Measurements from ENCODE around the gene CD37.
"Not testable (repeated sequence)": the region's sequence is repeated elsewhere in the genome, so short reads cannot be mapped to it uniquely, and the experiment has no call there.

Gene CD37

GRCh38 chr19:49335071-49335783 is at the start of gene CD37:
TSS of gene CD37 (plus strand) at chr19:49335406. CDS start at chr19:49335541, 135 bp downstream.
- no peak for DNase-seq

- DNase-seq: no peak
Measured at GRCh38 chr19:49287141-49287770, 48.0 kb upstream of the CD37 start.

- DNase-seq: not testable (repeated sequence)
Measured at GRCh38 chr19:49288205-49288604, 47.0 kb upstream of the CD37 start.

- DNase-seq: not testable (repeated sequence)
Measured at GRCh38 chr19:49289286-49289685, 45.9 kb upstream of the CD37 start.

- no peak for DNase-seq
Measured at GRCh38 chr19:49290517-49290916, 44.7 kb upstream of the CD37 start.

- DNase-seq: no peak
Measured at GRCh38 chr19:49294401-49294800, 40.8 kb upstream of the CD37 start.

- no peak for DNase-seq
Measured at GRCh38 chr19:49295208-49295880, 39.9 kb upstream of the CD37 start.

- DNase-seq: no peak
Measured at GRCh38 chr19:49297403-49297802, 37.8 kb upstream of the CD37 start.

- not testable (repeated sequence) for DNase-seq
Measured at GRCh38 chr19:49298653-49299052, 36.6 kb upstream of the CD37 start.

GRCh38 chr19:49301165-49301865 is 33.9 kb upstream of the CD37 start:
- DNase-seq: peak; percentile 23 to 50

GRCh38 chr19:49301866-49302252 is 33.3 kb upstream of the CD37 start:
- no peak for DNase-seq

- not testable (repeated sequence) for DNase-seq
Measured at GRCh38 chr19:49306734-49307133, 28.5 kb upstream of the CD37 start.

- DNase-seq: no peak
Measured at GRCh38 chr19:49309087-49309486, 26.1 kb upstream of the CD37 start.

GRCh38 chr19:49315111-49315510 is 20.1 kb upstream of the CD37 start:
- DNase-seq: no peak

- no peak for DNase-seq
Measured at GRCh38 chr19:49316284-49316683, 18.9 kb upstream of the CD37 start.

GRCh38 chr19:49318296-49318695 is 16.9 kb upstream of the CD37 start:
- no peak for DNase-seq

- DNase-seq: no peak
Measured at GRCh38 chr19:49324801-49325576, 10.2 kb upstream of the CD37 start, which contains the start of gene SLC6A16. TSS of gene SLC6A16 (minus strand) at chr19:49325191. CDS start at chr19:49311347, 13,844 bp downstream.

- not testable (repeated sequence) for DNase-seq
Measured at GRCh38 chr19:49325756-49326155, 9.4 kb upstream of the CD37 start.

- DNase-seq: no peak
Measured at GRCh38 chr19:49326165-49326704, 9.0 kb upstream of the CD37 start.

GRCh38 chr19:49327878-49328544 is 7.2 kb upstream of the CD37 start:
- DNase-seq: no peak

GRCh38 chr19:49328741-49329140 is 6.5 kb upstream of the CD37 start:
- DNase-seq: peak in 1 of 2 experiments; percentile 21
